Activated CD4-positive, alpha-beta T cell treated with anti-CD3 and anti-CD28 coated beads for 36 hours (primary cell): ENCODE measurements around the gene ULK3. TPM values are rescaled to one million over a fixed set of nuclear protein-coding genes. Genes with fewer than 3 reads are reported as not detected.

Experiments used
- ATAC-seq: fragments of 200-7000 bp; cut with Tn5 transposase; one replicate; pipeline ENCODE4 v1.10.0; 2021; ENCODE audit warnings: mild to moderate bottlenecking, moderate library complexity
- CTCF ChIA-PET: fragments of 350-600 bp; sonication (Branson Sonifier 250); formaldehyde crosslinking; loops from one replicate; lab custom pipeline; 2021; ENCODE audit warnings: antibody characterized with exemption; lab: Charles Lee
- POLR2A ChIA-PET: fragments of 350-600 bp; sonication (Branson Sonifier 250); formaldehyde crosslinking; loops from one replicate; lab custom pipeline; 2021; ENCODE audit warnings: antibody characterized with exemption, inconsistent platforms; lab: Charles Lee
- DNase-seq: peaks from one replicate; pipeline ENCODE4 v3.0.0-alpha.2; 2020
- H3K27ac Mint-ChIP-seq: one replicate; pipeline ENCODE4 v1.8.0; 2021; ENCODE audit warnings: mixed read lengths
- H3K27me3 Mint-ChIP-seq: one replicate; pipeline ENCODE4 v1.8.0; 2021; ENCODE audit warnings: mixed read lengths
- H3K36me3 Mint-ChIP-seq: one replicate; pipeline ENCODE4 v1.8.0; 2021; ENCODE audit warnings: low read depth, mixed read lengths
- H3K4me1 Mint-ChIP-seq: one replicate; pipeline ENCODE4 v1.8.0; 2021; ENCODE audit warnings: mixed read lengths
- H3K4me3 Mint-ChIP-seq: one replicate; pipeline ENCODE4 v1.8.0; 2021; ENCODE audit warnings: mild to moderate bottlenecking, moderate library complexity, mixed read lengths
- H3K9me3 Mint-ChIP-seq: one replicate; pipeline ENCODE4 v1.8.0; 2021; ENCODE audit warnings: low read depth, mixed read lengths
- intact Hi-C, 2 experiments: fragments of 100-400 bp; cut with DNase I in 1 of 2; cut with micrococcal nuclease in 1 of 2; formaldehyde crosslinking; loops; one replicate each; pipeline versions ENCODE4 v1.14.2 to v1.15.1; 2022 to 2024; cut with DNase I, micrococcal nuclease
- total RNA-seq, 2 experiments: library from RNA; stranded (reverse); gene quantifications; one replicate each; pipeline ENCODE4 v1.2.3, GENCODE V29; 2021

Gene ULK3
- total RNA-seq, 2 experiments from 2014 or later = 40.3 to 45.2 TPM

- no peak for DNase-seq
- POLR2A ChIA-PET = no interaction called here
- H3K27me3 Mint-ChIP-seq = peaks cover 20% of the 10 kb centered on the region
- no peaks in the 10 kb centered on the region for H3K9me3 Mint-ChIP-seq
- H3K27ac Mint-ChIP-seq = no peak overlapping the region
- no peak for ATAC-seq
- H3K36me3 Mint-ChIP-seq = no peaks in the 10 kb centered on the region
- H3K4me1 Mint-ChIP-seq = peaks cover 10% of the 10 kb centered on the region
- CTCF ChIA-PET = interaction anchor here (0.6 to 3.4 kb wide), 4 partner anchors 54 to 134 kb away, joined by 3 to 9 read pairs (median 4); partner anchors contain the start of gene RPP25
- no peak overlapping the region for H3K4me3 Mint-ChIP-seq
- intact Hi-C loops = no loop called here
Observed at GRCh38 chr15:74823324-74823723, 19.6 kb downstream of the ULK3 start.

- intact Hi-C loops = no loop called here
- DNase-seq = no peak
- Mint-ChIP-seq H3K27me3 (peaks cover 13% of the 10 kb centered on the region), H3K4me3 (no peak overlapping the region), H3K9me3 (no peaks in the 10 kb centered on the region), H3K4me1 (peaks cover 12% of the 10 kb centered on the region), H3K27ac (no peak overlapping the region), H3K36me3 (no peaks in the 10 kb centered on the region)
- CTCF ChIA-PET = interaction anchor here (0.6 to 3.4 kb wide), 3 partner anchors 23 to 58 kb away, joined by 6 to 9 read pairs (median 8); no protein-coding TSS in a partner anchor
- no peak for ATAC-seq
- POLR2A ChIA-PET = no interaction called here
Observed at GRCh38 chr15:74822233-74822632, 20.7 kb downstream of the ULK3 start.

- ATAC-seq (no peak), DNase-seq (no peak)
- Mint-ChIP-seq H3K27me3 (peaks cover 8% of the 10 kb centered on the region), H3K27ac (no peak overlapping the region), H3K36me3 (no peaks in the 10 kb centered on the region), H3K4me1 (peaks cover 12% of the 10 kb centered on the region), H3K9me3 (no peaks in the 10 kb centered on the region), H3K4me3 (no peak overlapping the region)
- ChIA-PET POLR2A (no interaction called here), CTCF (interaction anchor here (0.6 to 3.4 kb wide), 4 partner anchors 22 to 188 kb away, joined by 3 to 9 read pairs (median 5); no protein-coding TSS in a partner anchor)
- intact Hi-C loops = no loop called here
Observed at GRCh38 chr15:74821790-74822158, 21.2 kb downstream of the ULK3 start.

- H3K36me3 Mint-ChIP-seq = no peaks in the 10 kb centered on the region
- no peak overlapping the region for H3K4me3 Mint-ChIP-seq
- CTCF ChIA-PET = interaction anchor here (0.6 to 3.4 kb wide), 7 partner anchors 22 to 191 kb away, joined by 3 to 9 read pairs (median 6); no protein-coding TSS in a partner anchor
- ATAC-seq (no peak), DNase-seq (no peak)
- peaks cover 5% of the 10 kb centered on the region for H3K27me3 Mint-ChIP-seq
- no peaks in the 10 kb centered on the region for H3K9me3 Mint-ChIP-seq
- intact Hi-C loops = no loop called here
- POLR2A ChIA-PET = no interaction called here
- no peak overlapping the region for H3K27ac Mint-ChIP-seq
- peaks cover 12% of the 10 kb centered on the region for H3K4me1 Mint-ChIP-seq
Observed at GRCh38 chr15:74821091-74821789, 21.7 kb downstream of the ULK3 start.

GRCh38 chr15:74820056-74820455 lies 22.9 kb downstream of the ULK3 start:
- ATAC-seq = no peak
- POLR2A ChIA-PET = no interaction called here

GRCh38 chr15:74817370-74817737 lies 25.6 kb downstream of the ULK3 start:
- H3K27ac Mint-ChIP-seq = no peak overlapping the region
- H3K36me3 Mint-ChIP-seq = no peaks in the 10 kb centered on the region
- ATAC-seq (no peak), DNase-seq (no peak)
- H3K4me3 Mint-ChIP-seq = no peak overlapping the region
- H3K9me3 Mint-ChIP-seq = no peaks in the 10 kb centered on the region
- H3K4me1 Mint-ChIP-seq = peaks cover 12% of the 10 kb centered on the region
- intact Hi-C loops = no loop called here
- CTCF ChIA-PET = no interaction called here
- H3K27me3 Mint-ChIP-seq = no peaks in the 10 kb centered on the region
- POLR2A ChIA-PET = no interaction called here

More at GRCh38 chr15:74820056-74820455, 22.9 kb downstream of the ULK3 start:
- Mint-ChIP-seq H3K4me1 (peaks cover 12% of the 10 kb centered on the region), H3K27ac (no peak overlapping the region), H3K4me3 (no peak overlapping the region), H3K27me3 (peaks cover 3% of the 10 kb centered on the region), H3K36me3 (no peaks in the 10 kb centered on the region), H3K9me3 (no peaks in the 10 kb centered on the region)
- intact Hi-C loops = no loop called here
- CTCF ChIA-PET = interaction anchor here (1.5 to 3.4 kb wide), 2 partner anchors 51 to 82 kb away, joined by 6 to 9 read pairs; no protein-coding TSS in a partner anchor
- DNase-seq = no peak

GRCh38 chr15:74816624-74817369 lies 26.2 kb downstream of the ULK3 start:
- Mint-ChIP-seq H3K4me1 (peaks cover 12% of the 10 kb centered on the region), H3K36me3 (no peaks in the 10 kb centered on the region), H3K27ac (no peak overlapping the region), H3K27me3 (no peaks in the 10 kb centered on the region), H3K4me3 (no peak overlapping the region), H3K9me3 (no peaks in the 10 kb centered on the region)
- POLR2A ChIA-PET = no interaction called here
- ATAC-seq (no peak), DNase-seq (no peak)
- intact Hi-C loops = no loop called here
- CTCF ChIA-PET = interaction anchor here (1.2 kb wide), 1 partner anchor 134 kb away, joined by 3 read pairs; no protein-coding TSS in a partner anchor

GRCh38 chr15:74815961-74816360 lies 27.0 kb downstream of the ULK3 start:
- no peaks in the 10 kb centered on the region for H3K36me3 Mint-ChIP-seq
- H3K4me3 Mint-ChIP-seq = no peak overlapping the region
- intact Hi-C loops = no loop called here
- H3K9me3 Mint-ChIP-seq = no peaks in the 10 kb centered on the region
- POLR2A ChIA-PET = interaction anchor here (1.0 kb wide), 1 partner anchor 10 kb away, joined by 7 read pairs; no protein-coding TSS in a partner anchor
- CTCF ChIA-PET = interaction anchor here (0.6 to 1.2 kb wide), 2 partner anchors 85 to 135 kb away, joined by 3 read pairs; no protein-coding TSS in a partner anchor
- DNase-seq (no peak), ATAC-seq (no peak)
- no peak overlapping the region for H3K27ac Mint-ChIP-seq
- peaks cover 12% of the 10 kb centered on the region for H3K4me1 Mint-ChIP-seq
- H3K27me3 Mint-ChIP-seq = no peaks in the 10 kb centered on the region

- no peaks in the 10 kb centered on the region for H3K27me3 Mint-ChIP-seq
- DNase-seq (no peak), ATAC-seq (no peak)
- peaks cover 12% of the 10 kb centered on the region for H3K4me1 Mint-ChIP-seq
- no peak overlapping the region for H3K4me3 Mint-ChIP-seq
- intact Hi-C loops = no loop called here
- ChIA-PET CTCF (interaction anchor here (0.6 to 1.2 kb wide), 3 partner anchors 86 to 900 kb away, joined by 3 read pairs; no protein-coding TSS in a partner anchor), POLR2A (interaction anchor here (1.0 kb wide), 1 partner anchor 10 kb away, joined by 7 read pairs; no protein-coding TSS in a partner anchor)
- no peak overlapping the region for H3K27ac Mint-ChIP-seq
- H3K9me3 Mint-ChIP-seq = no peaks in the 10 kb centered on the region
- H3K36me3 Mint-ChIP-seq = no peaks in the 10 kb centered on the region
Observed at GRCh38 chr15:74815121-74815934, 27.6 kb downstream of the ULK3 start.

GRCh38 chr15:74812533-74812932 lies 30.4 kb downstream of the ULK3 start, which contains the start of gene LMAN1L:
LMAN1L (plus strand) TSS chr15:74812835; CDS start chr15:74812855, 20 bp downstream.
- DNase-seq = no peak
- Mint-ChIP-seq H3K9me3 (no peaks in the 10 kb centered on the region), H3K4me1 (peaks cover 12% of the 10 kb centered on the region), H3K4me3 (no peak within 1 kb of the TSS), H3K27me3 (no peaks in the 10 kb centered on the region), H3K27ac (no peak within 1 kb of the TSS), H3K36me3 (no peaks in the 10 kb centered on the region)
- POLR2A ChIA-PET = no interaction called here
- intact Hi-C loops = no loop called here
- no peak for ATAC-seq
- CTCF ChIA-PET = interaction anchor here (0.6 to 0.7 kb wide), 4 partner anchors 13 to 35 kb away, joined by 3 to 4 read pairs (median 3); no protein-coding TSS in a partner anchor
